Cardiac muscle cell (in vitro differentiated cells and primary cell): ENCODE results near the gene SUCLA2. TPM values are rescaled to one million over a fixed set of nuclear protein-coding genes. Genes with fewer than 3 reads are reported as not detected.
A peak's percentile ranks its signal among the peaks of the same experiment; 100 is the strongest.

Experiments
- DNase-seq, 2 donors: peaks; one replicate each; pipeline versions ENCODE4 v3.0.0 to v3.0.0-alpha.2; 2010 to 2017; ENCODE audit warnings: low read depth in 1 of 2, low spot score in 1 of 2
- H3K27ac ChIP-seq: fragments of 200-600 bp; sonication (generic); 2 replicates; pipeline ENCODE4 v1.5.1; 2016
- H3K27me3 ChIP-seq: fragments of 200-600 bp; sonication (generic); 2 replicates; pipeline ENCODE4 v1.6.0; 2016; ENCODE audit warnings: control low read depth
- H3K36me3 ChIP-seq: fragments of 200-600 bp; sonication (generic); 2 replicates; pipeline ENCODE4 v1.5.1; 2016; ENCODE audit warnings: control low read depth
- H3K4me1 ChIP-seq: fragments of 200-600 bp; sonication (generic); 2 replicates; pipeline ENCODE4 v1.8.1; 2017; ENCODE audit warnings: low read depth, mild to moderate bottlenecking, mixed run types
- H3K4me3 ChIP-seq: fragments of 200-600 bp; sonication (generic); 2 replicates; pipeline ENCODE4 v1.5.1; 2016; ENCODE audit warnings: mild to moderate bottlenecking
- H3K9me3 ChIP-seq: fragments of 200-600 bp; sonication (generic); 2 replicates; pipeline ENCODE4 v1.5.1; 2017; ENCODE audit warnings: low read depth, mild to moderate bottlenecking, control low read depth
- CTCF ChIP-seq: IDR thresholded peaks from 2 replicates; pipeline ENCODE4 v1.5.1; 2012; ENCODE audit warnings: low read depth, mild to moderate bottlenecking, low read length
- polyA plus RNA-seq: library from polyadenylated mRNA; unstranded; fragments of >200 nt; fragmentation: Nextera tagmentation; extraction: Ambion mirVana; gene quantifications from 2 replicates; pipeline ENCODE4 v1.2.1, GENCODE V29; 2016
- total RNA-seq: library from RNA; depleted of rRNA; stranded (reverse); fragments of >200 nt; gene quantifications from 2 replicates; pipeline ENCODE4 v1.2.3, GENCODE V29; 2016

SUCLA2 gene
- total and polyA plus RNA-seq, 2 experiments from 2014 or later: 58.9 to 161 TPM

GRCh38 chr13:48019796-48020195, 18.7 kb upstream of the SUCLA2 start:
- no peaks in the 10 kb centered on the region for H3K27me3 ChIP-seq
- DNase-seq: no peak

GRCh38 chr13:48018637-48019036, 17.6 kb upstream of the SUCLA2 start:
- no peaks in the 10 kb centered on the region for H3K9me3 ChIP-seq
- TF ChIP-seq CTCF: no peak
- H3K36me3 ChIP-seq: no peaks in the 10 kb centered on the region
- H3K27me3 ChIP-seq: no peaks in the 10 kb centered on the region
- H3K4me1 ChIP-seq: no peaks in the 10 kb centered on the region
- DNase-seq: no peak
- no peak overlapping the region for H3K27ac ChIP-seq
- H3K4me3 ChIP-seq: no peak overlapping the region

More at GRCh38 chr13:48019796-48020195, 18.7 kb upstream of the SUCLA2 start:
- H3K9me3 ChIP-seq: no peaks in the 10 kb centered on the region
- H3K4me1 ChIP-seq: no peaks in the 10 kb centered on the region
- H3K27ac ChIP-seq: no peak overlapping the region
- TF ChIP-seq CTCF: no peak
- no peaks in the 10 kb centered on the region for H3K36me3 ChIP-seq
- no peak overlapping the region for H3K4me3 ChIP-seq

- Histone ChIP-seq H3K4me3 (no peak overlapping the region), H3K9me3 (no peaks in the 10 kb centered on the region), H3K36me3 (no peaks in the 10 kb centered on the region), H3K4me1 (no peaks in the 10 kb centered on the region), H3K27ac (no peak overlapping the region), H3K27me3 (no peaks in the 10 kb centered on the region)
- no peak for TF ChIP-seq CTCF
- no peak for DNase-seq
Measured at GRCh38 chr13:48014359-48014758, 13.3 kb upstream of the SUCLA2 start.

DNA sequence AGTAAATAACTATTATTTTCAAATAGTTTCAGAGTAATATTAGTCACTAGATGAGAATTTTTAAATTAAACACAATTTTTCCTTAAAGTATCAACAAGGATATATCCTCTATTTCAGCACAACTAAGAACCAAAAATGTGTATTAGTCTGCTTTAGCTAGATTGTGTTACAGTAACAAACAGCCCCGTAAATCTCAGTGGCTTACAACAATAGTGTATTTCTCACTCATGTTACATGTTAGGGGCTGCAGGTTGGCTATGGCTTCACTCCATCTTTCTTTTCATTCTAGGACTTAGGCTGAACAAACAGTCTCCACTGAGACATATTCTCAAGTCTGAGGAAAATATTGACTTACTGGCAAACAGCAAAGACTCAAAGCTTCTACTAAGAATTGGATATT, 11.6 kb upstream of the SUCLA2 start:
- TF ChIP-seq CTCF: no peak
- no peaks in the 10 kb centered on the region for H3K4me1 ChIP-seq
- H3K9me3 ChIP-seq: no peaks in the 10 kb centered on the region
- DNase-seq: no peak
- no peaks in the 10 kb centered on the region for H3K36me3 ChIP-seq
- H3K4me3 ChIP-seq: no peak overlapping the region
- no peak overlapping the region for H3K27ac ChIP-seq
- H3K27me3 ChIP-seq: no peaks in the 10 kb centered on the region

GRCh38 chr13:48010698-48011097, 9.6 kb upstream of the SUCLA2 start:
- Histone ChIP-seq H3K9me3 (no peaks in the 10 kb centered on the region), H3K27me3 (no peaks in the 10 kb centered on the region), H3K4me3 (no peak overlapping the region), H3K36me3 (no peaks in the 10 kb centered on the region), H3K27ac (no peak overlapping the region), H3K4me1 (no peaks in the 10 kb centered on the region)
- no peak for TF ChIP-seq CTCF
- DNase-seq: no peak

GRCh38 chr13:48009284-48009683, 8.2 kb upstream of the SUCLA2 start:
- Histone ChIP-seq H3K4me3 (no peak overlapping the region), H3K36me3 (no peaks in the 10 kb centered on the region), H3K4me1 (no peaks in the 10 kb centered on the region), H3K27me3 (no peaks in the 10 kb centered on the region), H3K9me3 (no peaks in the 10 kb centered on the region), H3K27ac (no peak overlapping the region)
- no peak for TF ChIP-seq CTCF
- DNase-seq: peak in 1 of 2 donors; percentile 86
